OCI-LY7 (cell line): ENCODE data around the gene GPR55. TPM values are rescaled to one million over a fixed set of nuclear protein-coding genes. Genes with fewer than 3 reads are reported as not detected.

Experiments
- BruUV-seq: library from RNA; stranded (reverse); fragments of 400-500 nt; replicated peaks from 2 replicates; lab custom pipeline; 2021; lab: Mats Ljungman, UMichigan
- CTCF ChIA-PET: fragments of 300-600 bp; sonication (Branson Sonifier 250); formaldehyde crosslinking; loops from one replicate; lab custom pipeline; 2022; ENCODE audit warnings: antibody characterized with exemption; ENCODE audit not compliant: unreplicated experiment; lab: Charles Lee
- POLR2A ChIA-PET: fragments of 300-600 bp; sonication (Branson Sonifier 250); formaldehyde crosslinking; loops from one replicate; lab custom pipeline; 2022; ENCODE audit warnings: antibody characterized with exemption; lab: Charles Lee
- DNase-seq: peaks from one replicate; pipeline ENCODE4 v3.0.0-alpha.2; 2015; ENCODE audit warnings: low spot score
- H2AFZ ChIP-seq: fragments of 200-600 bp; sonication (generic), shearing (Covaris generic); 2 replicates; pipeline ENCODE4 v1.6.1; 2014; ENCODE audit warnings: mild to moderate bottlenecking, antibody characterized with exemption, low read length, moderate library complexity
- H3K27ac ChIP-seq: fragments of 200-600 bp; sonication (generic); 2 replicates; pipeline ENCODE4 v1.5.1; 2014; ENCODE audit warnings: mixed run types, low read depth, mild to moderate bottlenecking, moderate library complexity, low read length, inconsistent platforms; ENCODE audit not compliant: poor library complexity, severe bottlenecking
- H3K36me3 ChIP-seq: fragments of 200-600 bp; sonication (generic); 2 replicates; pipeline ENCODE4 v1.6.1; 2014; ENCODE audit warnings: mild to moderate bottlenecking, antibody characterized with exemption, low read length, moderate library complexity, mixed read lengths; ENCODE audit not compliant: insufficient read depth
- H3K4me1 ChIP-seq: fragments of 200-600 bp; sonication (generic); 2 replicates; pipeline ENCODE4 v1.5.1; 2014; ENCODE audit warnings: mild to moderate bottlenecking, low read length; ENCODE audit not compliant: insufficient read depth, poor library complexity, severe bottlenecking
- H3K4me2 ChIP-seq: fragments of 200-600 bp; sonication (generic); 2 replicates; pipeline ENCODE4 v1.6.1; 2014; ENCODE audit warnings: mild to moderate bottlenecking, low read length
- H3K4me3 ChIP-seq: fragments of 200-600 bp; sonication (generic); 2 replicates; pipeline ENCODE4 v1.5.1; 2014; ENCODE audit warnings: mild to moderate bottlenecking, low read depth, low read length; ENCODE audit not compliant: poor library complexity, severe bottlenecking
- H3K79me2 ChIP-seq: fragments of 200-600 bp; sonication (generic); 2 replicates; pipeline ENCODE4 v1.6.1; 2016; ENCODE audit warnings: low read depth, mild to moderate bottlenecking, low read length, moderate library complexity, mixed read lengths; ENCODE audit not compliant: insufficient read depth
- H3K9me2 ChIP-seq: fragments of 200-600 bp; sonication (generic); 2 replicates; pipeline ENCODE4 v1.6.1; 2016; ENCODE audit warnings: mild to moderate bottlenecking, low read length, mixed read lengths; ENCODE audit not compliant: insufficient read depth
- H3K9me3 ChIP-seq: fragments of 200-600 bp; sonication (generic); 2 replicates; pipeline ENCODE4 v1.6.1; 2014; ENCODE audit warnings: mild to moderate bottlenecking, mixed run types, low read length, mixed read lengths
- H4K20me1 ChIP-seq: fragments of 200-600 bp; sonication (generic); 2 replicates; pipeline ENCODE4 v1.6.1; 2014; ENCODE audit warnings: mild to moderate bottlenecking, antibody characterized with exemption, low read length, moderate library complexity, mixed read lengths; ENCODE audit not compliant: insufficient read depth
- EZH2phosphoT487 ChIP-seq: fragments of 200-600 bp; sonication (generic); IDR thresholded peaks from 2 replicates; pipeline ENCODE4 v1.6.1; 2018; ENCODE audit warnings: low read depth, borderline replicate concordance, mild to moderate bottlenecking, mixed run types, antibody characterized with exemption, low read length, moderate library complexity, mixed read lengths
- intact Hi-C: fragments of 100-400 bp; cut with micrococcal nuclease; formaldehyde crosslinking; loops from one replicate; pipeline ENCODE4 v1.10.0; 2022; ENCODE audit not compliant: unreplicated experiment
- total RNA-seq, 2 experiments: library from RNA; depleted of rRNA in 1 of 2; stranded (reverse); fragments of >200 nt in 1 of 2; shearing (Covaris generic) in 1 of 2; gene quantifications; 2 replicates each; pipeline ENCODE4 v1.2.3, GENCODE V29; 2014 to 2022
- TF ChIP-seq, protein P1 (sequence below): fragments of 200-600 bp; sonication (generic); conservative IDR thresholded peaks from 2 replicates; pipeline ENCODE4 v1.5.1; 2014; ENCODE audit warnings: mild to moderate bottlenecking, antibody characterized with exemption, low read length, moderate library complexity, mixed read lengths

Gene GPR55
- total RNA-seq, 2 experiments from 2014 or later: 0.22 TPM; not detected in 1

GRCh38 chr2:230877759-230878598, 47.1 kb downstream of the GPR55 start:
- ChIA-PET POLR2A (interaction anchor here (0.5 to 0.9 kb wide), 4 partner anchors 10 to 1605 kb away, joined by 3 to 4 read pairs (median 3); no protein-coding TSS in a partner anchor), CTCF (interaction anchor here (0.5 to 0.6 kb wide), 3 partner anchors 55 to 720 kb away, joined by 3 read pairs; no protein-coding TSS in a partner anchor)
- Histone ChIP-seq H3K4me2 (no peak overlapping the region), H2AFZ (no peak overlapping the region), H3K36me3 (no peaks in the 10 kb centered on the region), H3K9me3 (no peaks in the 10 kb centered on the region), H3K9me2 (no peaks in the 10 kb centered on the region), H3K27ac (no peak overlapping the region), H4K20me1 (no peaks in the 10 kb centered on the region; the same call in 1 of the 2 replicates), H3K4me1 (peaks cover 13% of the 10 kb centered on the region), H3K79me2 (no peaks in the 10 kb centered on the region), H3K4me3 (no peak overlapping the region)
- DNase-seq: no peak
- no peak for TF ChIP-seq EZH2phosphoT487
- TF ChIP-seq, protein P1, sequence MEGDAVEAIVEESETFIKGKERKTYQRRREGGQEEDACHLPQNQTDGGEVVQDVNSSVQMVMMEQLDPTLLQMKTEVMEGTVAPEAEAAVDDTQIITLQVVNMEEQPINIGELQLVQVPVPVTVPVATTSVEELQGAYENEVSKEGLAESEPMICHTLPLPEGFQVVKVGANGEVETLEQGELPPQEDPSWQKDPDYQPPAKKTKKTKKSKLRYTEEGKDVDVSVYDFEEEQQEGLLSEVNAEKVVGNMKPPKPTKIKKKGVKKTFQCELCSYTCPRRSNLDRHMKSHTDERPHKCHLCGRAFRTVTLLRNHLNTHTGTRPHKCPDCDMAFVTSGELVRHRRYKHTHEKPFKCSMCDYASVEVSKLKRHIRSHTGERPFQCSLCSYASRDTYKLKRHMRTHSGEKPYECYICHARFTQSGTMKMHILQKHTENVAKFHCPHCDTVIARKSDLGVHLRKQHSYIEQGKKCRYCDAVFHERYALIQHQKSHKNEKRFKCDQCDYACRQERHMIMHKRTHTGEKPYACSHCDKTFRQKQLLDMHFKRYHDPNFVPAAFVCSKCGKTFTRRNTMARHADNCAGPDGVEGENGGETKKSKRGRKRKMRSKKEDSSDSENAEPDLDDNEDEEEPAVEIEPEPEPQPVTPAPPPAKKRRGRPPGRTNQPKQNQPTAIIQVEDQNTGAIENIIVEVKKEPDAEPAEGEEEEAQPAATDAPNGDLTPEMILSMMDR: no peak
- intact Hi-C loops: no loop called here
- BruUV-seq: no TSS peak

DNA sequence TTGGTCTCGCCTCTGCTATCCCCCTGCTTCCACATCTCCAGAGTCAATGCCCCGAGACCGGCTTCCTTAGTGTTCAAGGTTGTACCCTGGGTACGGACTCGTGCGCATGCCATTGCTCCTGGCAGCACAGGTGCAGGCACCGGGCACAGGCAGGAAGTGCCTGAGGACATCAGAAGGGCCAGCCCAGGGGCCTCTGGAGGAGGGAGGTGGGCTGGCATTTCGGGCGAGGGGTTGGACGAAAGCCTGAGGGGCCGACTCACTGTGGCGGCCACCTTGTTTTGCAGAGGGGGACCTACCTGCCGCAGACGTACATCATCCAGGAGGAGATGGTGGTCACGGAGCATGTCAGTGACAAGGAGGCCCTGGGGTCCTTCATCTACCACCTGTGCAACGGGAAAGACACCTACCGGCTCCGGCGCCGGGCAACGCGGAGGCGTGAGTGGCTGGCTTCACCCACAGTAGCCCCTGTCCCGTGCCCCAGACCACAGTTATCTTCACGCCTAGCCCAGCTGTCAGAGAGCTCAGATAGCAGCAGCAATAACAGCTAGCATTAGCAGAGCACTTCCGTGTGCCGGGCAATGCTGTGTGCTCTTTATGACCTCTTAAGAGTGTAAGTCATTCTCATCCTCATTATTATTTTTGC, 47.8 kb downstream of the GPR55 start:
- Histone ChIP-seq H3K4me3 (no peak overlapping the region), H3K27ac (no peak overlapping the region), H3K9me3 (no peaks in the 10 kb centered on the region), H3K36me3 (no peaks in the 10 kb centered on the region), H2AFZ (no peak overlapping the region), H3K4me2 (no peak overlapping the region), H4K20me1 (no peaks in the 10 kb centered on the region; the same call in 1 of the 2 replicates), H3K79me2 (no peaks in the 10 kb centered on the region), H3K9me2 (no peaks in the 10 kb centered on the region), H3K4me1 (peaks cover 19% of the 10 kb centered on the region)
- no TSS peak for BruUV-seq
- ChIA-PET CTCF (interaction anchor here (0.5 kb wide), 1 partner anchor 720 kb away, joined by 3 read pairs; no protein-coding TSS in a partner anchor), POLR2A (no interaction called here)
- no peak for TF ChIP-seq EZH2phosphoT487
- TF ChIP-seq, protein P1: no peak
- no peak for DNase-seq
- intact Hi-C loops: no loop called here
